Breast epithelium (tissue), 4 donors: Measurements from ENCODE around the gene ACYP1. TPM values are rescaled to one million over a fixed set of nuclear protein-coding genes. Genes with fewer than 3 reads are reported as not detected.

Experiments
- DNase-seq, 2 donors: peaks; one replicate each; pipeline ENCODE4 v3.0.0-alpha.2; 2019; ENCODE audit warnings: low spot score in 2 of 2
- H3K27ac ChIP-seq, 2 donors: fragments of 200-600 bp; sonication (generic) in 1 of 2; one replicate each; pipeline ENCODE4 v1.5.1; 2016 to 2019; ENCODE audit warnings: mild to moderate bottlenecking in 1 of 2
- H3K27me3 ChIP-seq, 2 donors: fragments of 200-600 bp; sonication (generic) in 1 of 2; one replicate each; pipeline versions ENCODE4 v1.5.1 to v1.6.0; 2017 to 2019; ENCODE audit warnings: control low read depth in 1 of 2, mild to moderate bottlenecking in 1 of 2
- H3K36me3 ChIP-seq: fragments of 200-600 bp; one replicate; pipeline ENCODE4 v1.5.1; 2019
- H3K4me1 ChIP-seq, 2 donors: fragments of 200-600 bp; sonication (generic); one replicate each; pipeline ENCODE4 v1.5.1; 2016 to 2019; ENCODE audit warnings: control low read depth in 1 of 2
- H3K4me3 ChIP-seq, 3 donors: fragments of 200-600 bp; sonication (generic); 1 replicate in 2 of 3; 2 replicates in 1 of 3; pipeline ENCODE4 v1.5.1; 2016 to 2019; ENCODE audit warnings: mild to moderate bottlenecking in 3 of 3, moderate library complexity in 2 of 3
- H3K9me3 ChIP-seq, 2 donors: fragments of 200-600 bp; sonication (generic) in 1 of 2; one replicate each; pipeline ENCODE4 v1.5.1; 2016 to 2019; ENCODE audit warnings: control low read depth in 1 of 2
- CTCF ChIP-seq, 3 donors: fragments of 450-650 bp; IDR thresholded peaks; one replicate each; pipeline ENCODE4 v1.5.1; 2016 to 2017; ENCODE audit warnings: antibody characterized with exemption in 3 of 3, mild to moderate bottlenecking in 3 of 3, moderate library complexity in 3 of 3
- POLR2A ChIP-seq: fragments of 450-650 bp; IDR thresholded peaks from one replicate; pipeline ENCODE4 v1.6.1; 2016; ENCODE audit warnings: antibody characterized with exemption, mild to moderate bottlenecking, moderate library complexity
- POLR2AphosphoS5 ChIP-seq, 3 donors: sonication (generic); formaldehyde crosslinking; IDR thresholded peaks; one replicate each; pipeline ENCODE4 v1.6.1; 2017; ENCODE audit warnings: antibody characterized with exemption in 3 of 3
- intact Hi-C: fragments of 100-400 bp; cut with DNase I; formaldehyde crosslinking; loops from one replicate; pipeline ENCODE4 v1.15.1; 2023; ENCODE audit warnings: low total_unique reads
- total RNA-seq, 3 donors: library from RNA; depleted of rRNA; stranded (reverse); fragments of >200 nt; gene quantifications; one replicate each; pipeline ENCODE4 v1.1.0, GENCODE V29; 2016

ACYP1 gene
- total RNA-seq, 3 donors from 2014 or later = 19.0 to 23.6 (median 21.6) TPM

DNA sequence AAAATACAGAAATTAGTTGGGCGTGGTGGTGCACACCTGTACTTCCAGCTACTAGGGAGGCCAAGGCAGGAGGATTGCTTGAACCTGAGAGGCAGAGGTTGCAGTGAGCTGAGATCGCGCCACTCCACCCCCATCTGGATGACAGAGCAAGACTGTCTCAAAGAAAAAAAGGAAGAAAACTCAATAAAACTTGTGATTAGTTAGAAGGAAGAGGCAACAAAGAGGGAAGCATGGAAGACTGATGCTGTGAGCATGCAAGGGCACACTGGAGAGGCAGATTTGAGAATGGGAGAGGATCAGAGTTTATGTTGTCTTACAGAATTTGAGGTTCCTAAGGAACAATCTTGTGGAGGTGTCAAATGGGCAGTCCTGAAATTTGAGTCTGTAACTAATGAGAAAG is 2.9 kb upstream of the ACYP1 start:
- Histone ChIP-seq H3K36me3 (no peaks in the 10 kb centered on the region), H3K9me3 (no peaks in the 10 kb centered on the region), H3K4me3 (no peak overlapping the region), H3K4me1 (peaks cover 7 to 8% of the 10 kb centered on the region in 2 donors), H3K27me3 (no peaks in the 10 kb centered on the region), H3K27ac (no peak overlapping the region)
- no peak for DNase-seq
- no peak for TF ChIP-seq POLR2A
- intact Hi-C loops = no loop called here

GRCh38 chr14:75064205-75064567 is 362 bp upstream of the ACYP1 start:
- H3K4me3 ChIP-seq = peak overlapping the region; percentile 67 to 85 (median 74)
- DNase-seq = no peak
- TF ChIP-seq POLR2AphosphoS5 (IDR thresholded peaks at IDR 0.05) (no peak), POLR2A (no peak), CTCF (IDR thresholded peaks at IDR 0.05) (no peak)
- H3K36me3 ChIP-seq = no peaks in the 10 kb centered on the region
- no peaks in the 10 kb centered on the region for H3K27me3 ChIP-seq
- intact Hi-C loops = no loop called here
- peak overlapping the region; percentile 79 to 88 for H3K27ac ChIP-seq
- no peaks in the 10 kb centered on the region for H3K9me3 ChIP-seq
- H3K4me1 ChIP-seq = peaks cover 0 to 7% of the 10 kb centered on the region in 2 donors

GRCh38 chr14:75063013-75063412 is 811 bp downstream of the ACYP1 start:
- TF ChIP-seq POLR2AphosphoS5 (IDR thresholded peaks at IDR 0.05) (no peak), CTCF (IDR thresholded peaks at IDR 0.05) (no peak), POLR2A (no peak)
- no peaks in the 10 kb centered on the region for H3K27me3 ChIP-seq
- intact Hi-C loops = no loop called here
- peak overlapping the region; percentile 67 to 85 (median 74) for H3K4me3 ChIP-seq
- H3K4me1 ChIP-seq = peaks cover 0 to 7% of the 10 kb centered on the region in 2 donors
- H3K9me3 ChIP-seq = no peaks in the 10 kb centered on the region
- no peak for DNase-seq
- H3K27ac ChIP-seq = peak overlapping the region; percentile 79 to 88
- no peaks in the 10 kb centered on the region for H3K36me3 ChIP-seq

DNA sequence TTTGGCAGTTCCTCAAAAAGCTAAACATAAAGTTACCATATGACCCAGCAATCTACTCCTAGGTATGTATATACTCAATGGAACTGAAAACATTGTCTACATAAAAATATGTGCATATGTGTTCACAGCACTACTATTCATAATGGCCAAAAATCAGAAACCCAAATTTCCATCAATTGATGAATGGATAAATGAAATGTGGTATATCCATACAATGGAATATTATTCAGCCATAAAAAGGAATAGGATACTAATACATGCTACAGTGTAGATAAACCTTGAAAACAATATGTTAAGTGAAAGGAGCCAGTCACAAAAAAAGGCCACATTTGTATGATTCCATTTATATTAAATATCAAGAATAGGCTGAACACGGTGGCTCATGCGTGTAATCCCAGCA is 3.4 kb downstream of the ACYP1 start:
- intact Hi-C loops = no loop called here
- no peaks in the 10 kb centered on the region for H3K9me3 ChIP-seq
- TF ChIP-seq POLR2AphosphoS5 (IDR thresholded peaks at IDR 0.05) (no peak), CTCF (IDR thresholded peaks at IDR 0.05) (no peak)
- H3K27me3 ChIP-seq = no peaks in the 10 kb centered on the region
- DNase-seq = no peak
- H3K4me3 ChIP-seq = no peak overlapping the region
- peaks cover 0 to 7% of the 10 kb centered on the region in 2 donors for H3K4me1 ChIP-seq
- H3K27ac ChIP-seq = no peak overlapping the region
- no peaks in the 10 kb centered on the region for H3K36me3 ChIP-seq

GRCh38 chr14:75059642-75060041 is 4.2 kb downstream of the ACYP1 start:
- DNase-seq = no peak
- TF ChIP-seq CTCF (IDR thresholded peaks at IDR 0.05) = no peak
- TF ChIP-seq POLR2AphosphoS5 (IDR thresholded peaks at IDR 0.05) = no peak
- TF ChIP-seq POLR2A = no peak
- H3K4me1 ChIP-seq = peaks cover 0 to 7% of the 10 kb centered on the region in 2 donors
- H3K4me3 ChIP-seq = no peak overlapping the region
- H3K9me3 ChIP-seq = no peaks in the 10 kb centered on the region
- H3K36me3 ChIP-seq = no peaks in the 10 kb centered on the region
- intact Hi-C loops = no loop called here
- no peaks in the 10 kb centered on the region for H3K27me3 ChIP-seq
- no peak overlapping the region for H3K27ac ChIP-seq

- intact Hi-C loops = no loop called here
- no peak for DNase-seq
- no peak overlapping the region for H3K27ac ChIP-seq
- no peaks in the 10 kb centered on the region for H3K9me3 ChIP-seq
- H3K4me3 ChIP-seq = no peak overlapping the region
- H3K27me3 ChIP-seq = no peaks in the 10 kb centered on the region
- H3K36me3 ChIP-seq = no peaks in the 10 kb centered on the region
- TF ChIP-seq POLR2AphosphoS5 (IDR thresholded peaks at IDR 0.05) (no peak), POLR2A (no peak), CTCF (IDR thresholded peaks at IDR 0.05) (no peak)
- peaks cover 0 to 8% of the 10 kb centered on the region in 2 donors for H3K4me1 ChIP-seq
These were observed 9.4 kb downstream of the ACYP1 start for GRCh38 chr14:75054421-75054820.
